SK-N-SH treated with all-trans-retinoic acid at 6 μM for 48 hours (cell line): ENCODE results near the gene PODNL1.

Experiments
- ARNTL ChIP-seq: fragments of 450-650 bp; formaldehyde crosslinking; IDR thresholded peaks from 2 replicates; pipeline ENCODE4 v1.5.0; 2020; ENCODE audit warnings: low read depth, mild to moderate bottlenecking, moderate library complexity, borderline replicate concordance
- CREB5 ChIP-seq: fragments of 250-450 bp; sonication (Bioruptor Pico); IDR thresholded peaks from 2 replicates; pipeline ENCODE4 v1.5.1; 2020; ENCODE audit warnings: low read depth, mild to moderate bottlenecking, moderate library complexity
- GLIS3 ChIP-seq: fragments of 250-450 bp; sonication (Bioruptor Pico); IDR thresholded peaks from 2 replicates; pipeline ENCODE4 v1.5.0; 2020; ENCODE audit warnings: mild to moderate bottlenecking, moderate library complexity
- PATZ1 ChIP-seq: fragments of 250-450 bp; sonication (Bioruptor Pico); IDR thresholded peaks from 2 replicates; pipeline ENCODE4 v1.8.0; 2020; ENCODE audit warnings: mild to moderate bottlenecking, moderate library complexity, borderline replicate concordance
- RARB ChIP-seq: fragments of 250-450 bp; sonication (Bioruptor Pico); IDR thresholded peaks from 2 replicates; pipeline ENCODE4 v1.8.0; 2021; ENCODE audit warnings: mild to moderate bottlenecking, moderate library complexity
- TCF4 ChIP-seq: fragments of 250-450 bp; sonication (Bioruptor Pico); IDR thresholded peaks from 2 replicates; pipeline ENCODE4 v1.8.0; 2021; ENCODE audit warnings: mild to moderate bottlenecking, moderate library complexity, borderline replicate concordance
- TOX ChIP-seq: fragments of 250-450 bp; sonication (Bioruptor Pico); IDR thresholded peaks from 2 replicates; pipeline ENCODE4 v1.8.0; 2021; ENCODE audit warnings: mild to moderate bottlenecking, moderate library complexity, borderline replicate concordance
- ZC3H10 ChIP-seq: fragments of 250-450 bp; sonication (Bioruptor Pico); IDR thresholded peaks from 2 replicates; pipeline ENCODE4 v1.5.1; 2021; ENCODE audit warnings: mild to moderate bottlenecking, moderate library complexity

- TF ChIP-seq GLIS3 (CRISPR knock-in tag) (no peak), PATZ1 (no peak), TCF4 (no peak), RARB (CRISPR knock-in tag) (no peak), ZC3H10 (no peak), ARNTL (CRISPR knock-in tag) (no peak), TOX (no peak), CREB5 (CRISPR knock-in tag) (no peak)
Observed at GRCh38 chr19:13951799-13952153, 13.6 kb upstream of the PODNL1 start.
